HG03565 (cell line): Measurements from ENCODE around the gene PLCB1.
"Not testable (repeated sequence)": the region's sequence is repeated elsewhere in the genome, so short reads cannot be mapped to it uniquely, and the experiment has no call there.

Experiments
- ATAC-seq: cut with Tn5 transposase; IDR thresholded peaks from one replicate; pipeline ENCODE4 v1.9.1; 2021; ENCODE audit warnings: mild to moderate bottlenecking, moderate library complexity; ENCODE audit not compliant: unreplicated experiment

The PLCB1 gene

GRCh38 chr20:8328189-8328588 lies 196.1 kb downstream of the PLCB1 start:
- no peak for ATAC-seq

DNA sequence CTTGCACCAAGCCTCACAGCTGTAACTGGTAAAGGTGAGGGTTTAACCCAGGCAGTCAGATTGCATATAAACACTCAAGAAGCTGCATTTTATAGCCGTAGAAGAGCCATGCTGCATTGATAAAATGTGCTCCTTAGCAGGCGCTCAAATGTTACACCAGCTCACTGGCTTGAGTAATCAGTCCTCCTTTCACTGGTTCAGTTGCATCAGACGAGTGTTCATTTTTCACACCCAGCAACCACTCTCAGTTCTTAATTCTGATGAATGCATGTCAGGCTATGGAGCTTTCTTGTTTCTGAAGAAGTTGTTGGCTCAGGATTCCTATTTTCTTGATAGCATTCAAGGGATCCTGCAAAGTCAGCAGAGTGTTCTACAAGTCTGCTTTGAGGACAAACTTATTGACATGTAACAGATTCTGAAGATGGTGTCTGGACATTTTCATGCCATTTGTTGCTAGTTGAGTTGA lies 198.3 kb downstream of the PLCB1 start:
- ATAC-seq, result no peak

- ATAC-seq, result no peak
These were observed 199.0 kb downstream of the PLCB1 start for GRCh38 chr20:8330785-8331695.

GRCh38 chr20:8331740-8332412 lies 199.8 kb downstream of the PLCB1 start:
- ATAC-seq, result no peak

DNA sequence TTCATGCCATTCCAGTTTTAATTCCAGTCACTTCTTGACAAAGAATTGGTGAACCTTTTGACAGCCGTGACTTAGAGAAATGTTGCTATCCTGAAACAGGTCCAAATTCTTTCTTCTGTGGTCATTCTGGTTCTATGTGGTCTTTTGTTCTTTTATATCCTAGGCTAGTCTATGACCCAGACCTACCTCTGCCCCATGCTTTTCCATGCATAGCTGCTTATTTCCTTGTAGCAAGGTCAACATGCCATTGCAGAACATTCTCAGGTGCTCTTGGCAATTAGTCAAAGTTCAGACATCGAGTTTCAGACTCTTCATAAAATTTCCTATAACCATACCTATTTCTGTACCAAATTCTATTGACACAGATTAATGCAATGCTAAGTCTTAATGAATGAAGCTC lies 202.6 kb downstream of the PLCB1 start:
- ATAC-seq, result no peak

GRCh38 chr20:8335059-8335458 lies 203.0 kb downstream of the PLCB1 start:
- no peak for ATAC-seq

DNA sequence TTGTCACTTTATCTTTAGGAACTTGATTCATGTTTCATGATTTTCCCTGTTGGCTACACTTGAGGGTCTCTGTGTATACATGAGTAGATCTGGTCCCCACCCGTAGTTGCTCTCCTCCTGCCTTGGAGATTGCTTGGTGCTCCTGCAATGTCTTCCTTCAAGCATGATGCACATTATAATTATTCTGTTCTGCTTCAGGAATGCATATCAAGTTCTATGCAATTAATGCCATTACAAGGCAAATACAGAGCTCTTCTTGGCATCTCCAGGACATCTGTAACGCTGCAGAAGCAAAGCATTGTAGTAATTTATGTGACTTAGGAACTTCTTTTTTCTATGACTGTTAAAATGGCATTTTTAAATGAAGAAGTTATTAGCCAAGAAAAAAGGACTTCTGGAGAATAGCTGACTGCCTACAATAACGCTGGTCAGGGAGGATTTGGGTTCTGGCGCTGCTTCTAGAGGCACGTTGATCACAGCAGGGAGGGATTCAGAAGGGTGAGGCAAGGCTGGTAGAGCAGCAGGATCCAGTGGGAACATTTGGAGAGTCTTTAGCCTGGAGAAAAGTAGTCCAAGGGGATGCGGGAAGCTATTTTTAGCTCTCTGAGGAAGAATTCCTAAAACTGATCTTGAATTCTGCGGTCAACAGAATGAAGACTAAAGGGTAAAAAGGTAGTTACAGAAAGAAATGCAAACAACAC lies 203.6 kb downstream of the PLCB1 start:
- no peak for ATAC-seq

- no peak for ATAC-seq
These were observed 207.3 kb downstream of the PLCB1 start for GRCh38 chr20:8339349-8339748.

DNA sequence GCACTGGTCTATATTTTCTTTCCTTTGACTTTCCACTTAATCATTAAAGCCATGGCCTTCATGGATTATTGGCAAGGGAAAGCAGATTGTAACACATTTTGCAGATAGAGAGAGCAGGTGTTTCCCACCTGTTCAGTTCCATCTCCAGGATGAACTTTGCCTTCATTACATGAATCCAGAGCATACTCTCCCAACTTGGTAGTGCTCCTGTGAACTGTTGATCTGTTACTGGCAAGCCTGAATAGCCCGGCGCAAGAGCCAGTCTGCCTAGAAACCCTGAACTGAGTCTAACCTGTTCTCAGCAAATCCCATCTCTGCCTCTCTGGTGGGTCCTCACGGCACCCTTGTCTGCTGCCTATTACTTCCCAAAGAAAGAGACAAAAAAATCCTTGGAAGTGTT lies 210.3 kb downstream of the PLCB1 start:
- no peak for ATAC-seq

GRCh38 chr20:8344106-8344505 lies 212.0 kb downstream of the PLCB1 start:
- no peak for ATAC-seq

DNA sequence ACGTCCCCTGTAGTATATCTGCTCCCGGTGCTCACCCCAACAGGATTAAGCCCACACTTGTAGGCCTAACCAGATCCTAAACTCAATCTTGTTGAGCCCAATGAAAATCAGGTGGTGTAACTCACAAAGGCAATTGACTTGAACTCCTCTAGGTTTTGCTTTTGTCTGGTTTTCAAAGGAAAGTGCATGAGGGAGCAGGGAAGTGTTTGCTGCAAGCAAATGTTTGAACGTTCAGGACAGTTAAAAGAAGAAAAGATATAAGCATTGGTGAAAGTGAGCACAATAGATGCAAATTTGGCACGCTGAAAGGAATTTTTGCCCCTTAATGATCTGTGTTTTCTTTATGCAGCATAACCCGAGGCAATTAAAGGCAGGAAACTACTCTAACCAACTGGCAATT lies 212.6 kb downstream of the PLCB1 start:
- no peak for ATAC-seq

DNA sequence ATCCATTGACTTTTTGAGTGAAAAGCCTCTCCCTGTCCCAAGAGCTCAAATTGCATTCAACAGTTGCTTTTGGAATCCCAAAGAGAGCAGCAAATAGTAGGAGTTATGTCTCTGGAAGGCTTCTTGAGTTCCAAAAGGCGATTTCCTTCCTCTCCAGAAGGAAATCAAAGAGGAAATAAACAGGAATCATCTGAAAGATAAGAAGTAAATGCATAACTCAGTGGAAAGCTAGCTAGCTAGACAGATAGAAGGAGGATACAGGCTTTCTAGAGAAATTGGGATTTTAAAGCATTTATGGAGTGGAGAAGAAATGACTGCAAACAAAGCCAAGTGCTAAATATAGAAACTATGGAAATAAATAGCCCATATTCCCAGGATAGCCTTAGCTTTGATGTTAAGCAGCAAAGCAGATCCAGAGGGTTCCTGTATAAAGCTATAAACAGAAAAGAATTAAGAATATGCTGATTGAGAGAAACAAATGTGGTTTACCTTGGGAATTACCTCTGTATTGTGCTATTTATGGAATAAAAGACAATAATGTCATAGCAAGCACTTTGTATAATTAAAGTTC lies 214.7 kb downstream of the PLCB1 start:
- no peak for ATAC-seq

- ATAC-seq, result not testable (repeated sequence)
These were observed 218.2 kb downstream of the PLCB1 start for GRCh38 chr20:8350225-8350624.

DNA sequence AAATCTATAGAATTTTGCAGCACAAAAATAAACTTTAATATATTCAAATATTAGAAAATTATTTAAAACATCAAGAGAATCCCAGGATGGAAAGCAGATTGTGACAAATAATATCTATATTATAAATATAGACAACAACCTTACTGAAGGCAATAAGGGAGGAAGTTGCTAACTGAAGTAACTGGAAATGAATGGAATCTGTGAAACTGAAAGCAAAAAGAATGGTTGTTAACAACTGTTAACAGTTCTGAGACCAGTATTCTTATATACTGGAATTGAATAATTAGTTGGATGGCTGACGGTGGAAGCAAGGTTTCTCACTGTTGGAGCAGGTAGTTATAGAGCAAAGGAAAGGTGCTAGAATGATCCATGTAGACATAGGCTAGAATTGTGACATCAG lies 220.4 kb downstream of the PLCB1 start:
- ATAC-seq, result no peak

- ATAC-seq, result no peak
These were observed 221.4 kb downstream of the PLCB1 start for GRCh38 chr20:8353512-8353911.

DNA sequence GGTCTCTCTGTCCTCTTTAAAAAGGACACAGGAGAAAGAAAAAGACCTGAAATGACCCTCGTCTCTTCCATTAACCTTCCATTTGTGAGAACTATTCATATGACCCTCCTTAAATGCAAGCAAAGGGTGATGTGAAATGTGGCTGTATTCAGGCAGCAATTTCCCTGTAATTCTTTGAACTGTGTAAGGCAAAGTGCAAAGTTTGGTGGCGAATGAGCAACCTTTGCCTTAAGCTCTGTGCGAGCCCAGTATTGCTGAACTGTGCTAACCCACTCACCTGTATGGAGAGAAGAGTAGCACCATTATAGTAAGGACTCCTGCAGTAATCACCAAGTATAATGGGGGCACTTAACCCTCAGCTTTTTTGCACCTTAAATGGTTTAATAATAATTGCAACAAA lies 223.4 kb downstream of the PLCB1 start:
- no peak for ATAC-seq

GRCh38 chr20:8356806-8357205 lies 224.7 kb downstream of the PLCB1 start:
- ATAC-seq, result no peak

GRCh38 chr20:8357703-8358102 lies 225.6 kb downstream of the PLCB1 start:
- no peak for ATAC-seq

- no peak for ATAC-seq
These were observed 228.0 kb downstream of the PLCB1 start for GRCh38 chr20:8360035-8360434.

DNA sequence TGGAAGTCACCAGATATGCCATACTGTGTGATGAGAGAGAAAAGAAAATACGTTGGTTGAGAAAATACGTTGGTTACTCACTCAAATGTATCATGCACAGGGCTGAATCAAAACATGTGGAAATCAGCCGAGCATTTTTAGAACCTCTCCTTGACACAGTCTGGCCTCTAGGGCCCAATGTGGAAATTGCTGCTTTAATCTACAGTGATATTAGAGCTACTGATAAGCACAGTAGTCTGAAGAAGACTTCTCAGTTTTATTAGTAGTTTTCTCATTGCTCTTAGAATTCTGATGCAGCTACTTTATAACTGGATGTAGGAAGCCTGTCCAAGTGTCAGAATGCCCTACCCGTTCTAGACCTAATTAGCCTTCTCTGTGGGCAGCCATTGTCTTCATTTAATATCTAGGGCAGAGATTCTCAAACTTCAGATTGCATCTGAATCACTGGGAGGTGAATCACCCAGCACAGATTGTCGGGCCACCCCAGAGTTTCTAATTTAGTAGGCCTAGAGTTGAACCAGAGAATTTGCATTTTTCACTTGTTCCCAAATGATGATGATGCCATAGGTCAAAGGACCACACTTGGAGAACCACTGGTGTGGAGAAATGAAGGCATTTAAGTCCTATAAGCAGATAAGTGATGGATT lies 229.1 kb downstream of the PLCB1 start:
- ATAC-seq, result peak; percentile 60

GRCh38 chr20:8361779-8362178 lies 229.7 kb downstream of the PLCB1 start:
- no peak for ATAC-seq
